GM12872 (cell line): ENCODE data around the gene MCRS1.

Experiments
- CTCF ChIP-seq: IDR thresholded peaks from 3 replicates; pipeline ENCODE4 v1.5.1; 2011; ENCODE audit warnings: low read depth, mild to moderate bottlenecking, low read length, moderate library complexity; ENCODE audit not compliant: insufficient read depth

MCRS1 gene

GRCh38 chr12:49536526-49537071 lies 31.3 kb downstream of the MCRS1 start:
- TF ChIP-seq CTCF: no peak

DNA sequence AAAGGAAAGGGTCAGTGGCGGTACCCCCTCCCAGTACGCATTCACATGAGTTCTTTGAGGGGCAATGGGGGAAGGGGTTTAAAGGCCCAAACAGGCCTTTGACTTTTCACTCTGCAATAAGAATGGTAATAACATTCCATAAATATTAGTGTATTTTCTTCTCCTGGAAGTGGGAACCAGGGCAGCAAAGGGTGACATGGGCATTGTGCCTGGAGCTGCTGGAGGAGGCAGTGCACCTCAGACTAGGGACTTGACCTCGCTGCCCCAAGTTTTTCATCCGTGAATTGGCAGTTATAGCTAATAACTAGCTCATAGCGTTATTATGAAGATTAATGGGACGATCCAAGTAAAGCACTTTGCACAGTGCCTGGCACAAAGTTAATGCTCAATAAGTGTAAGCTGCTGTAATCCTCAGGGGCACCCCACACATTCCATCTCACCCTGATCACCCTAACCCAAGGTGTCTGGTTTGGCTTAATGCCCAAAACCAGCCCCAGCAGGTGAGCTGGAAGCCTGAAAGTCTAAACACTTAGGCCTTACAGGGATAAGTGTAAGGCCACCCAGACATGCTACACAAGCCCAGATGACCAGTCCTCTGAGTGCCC lies 31.9 kb downstream of the MCRS1 start:
- no peak for TF ChIP-seq CTCF

- TF ChIP-seq CTCF: no peak
These were observed 33.1 kb downstream of the MCRS1 start for GRCh38 chr12:49534731-49535278.

GRCh38 chr12:49533331-49533730 lies 34.6 kb downstream of the MCRS1 start:
- no peak for TF ChIP-seq CTCF

GRCh38 chr12:49531745-49532144 lies 36.2 kb downstream of the MCRS1 start:
- no peak for TF ChIP-seq CTCF

DNA sequence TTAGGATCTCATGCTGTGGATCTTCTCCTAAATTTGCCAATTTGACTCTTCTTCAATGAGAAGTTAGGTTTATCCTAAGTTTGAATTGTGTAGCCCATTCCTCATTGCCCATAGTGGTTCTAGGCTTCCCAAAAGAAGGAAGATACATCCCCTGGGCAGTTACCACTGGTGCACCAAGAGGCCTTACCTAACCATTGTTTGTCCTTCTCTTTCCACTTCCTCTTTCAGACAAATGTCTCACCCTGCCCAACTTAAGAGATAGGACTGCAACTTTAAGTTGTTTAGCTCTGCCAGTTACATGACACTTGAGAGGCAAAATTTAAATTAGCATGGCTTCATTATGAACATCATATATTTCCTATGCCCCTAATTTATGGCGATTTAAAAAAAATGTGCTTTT lies 38.5 kb downstream of the MCRS1 start:
- TF ChIP-seq CTCF: no peak

- TF ChIP-seq CTCF: no peak
These were observed 40.4 kb downstream of the MCRS1 start for GRCh38 chr12:49527361-49528130.
